ENCODE data around the gene MRPL1. TPM values are rescaled to one million over a fixed set of nuclear protein-coding genes. Genes with fewer than 3 reads are reported as not detected.

The MRPL1 gene
- total and polyA plus RNA-seq, 9 of the 15 experiments (the other 6 are each of a cell fraction or from before 2014, with no cell fraction given), result 38.4 to 75.7 (median 63.7) TPM

DNA sequence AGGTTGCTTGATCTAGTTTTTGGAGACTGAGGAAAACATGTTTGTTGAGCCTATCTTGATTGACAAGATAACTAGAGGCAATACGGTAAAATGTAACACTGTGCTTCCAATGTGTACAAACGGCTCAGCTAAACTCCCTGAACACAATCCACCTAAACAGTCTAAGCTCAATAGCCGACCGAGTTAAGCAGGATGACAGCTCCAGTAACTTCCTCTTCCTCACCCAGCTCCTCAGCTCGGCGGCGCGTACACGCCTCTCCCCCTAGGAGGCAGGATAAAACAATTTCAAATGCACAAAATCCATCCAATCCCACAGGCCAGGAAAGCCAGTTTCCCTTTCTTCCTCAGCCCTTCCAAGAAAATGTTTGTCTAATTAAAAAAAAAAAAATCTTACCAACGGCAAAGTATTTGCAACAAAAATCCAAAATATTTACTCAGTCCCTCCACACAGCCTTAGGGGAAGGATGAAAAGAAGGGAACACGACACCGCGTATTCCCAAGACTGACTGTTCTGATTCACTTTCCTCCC, 44.5 kb upstream of the MRPL1 start (continued):
- TF ChIP-seq MYBL2 (IDR thresholded peaks at IDR 0.05; ENCODE audit: low read depth), result no peak
- no peak for TF ChIP-seq MYBL2 (CRISPR knock-in tag; IDR thresholded peaks at IDR 0.05; ENCODE audit: borderline replicate concordance)
- TF ChIP-seq XRCC5 (IDR thresholded peaks at IDR 0.05; ENCODE audit: low read depth, low read length), result 0 out of 2 replicates have a peak, but pooled peaks have one; percentile 51
- TF ChIP-seq MNT (conservative IDR thresholded peaks at IDR 0.05), result peak; percentile 44 to 55
- TF ChIP-seq NFRKB (IDR thresholded peaks at IDR 0.05; ENCODE audit: low read depth), result 0 out of 2 replicates have a peak, but pooled peaks have one; percentile 23
- TF ChIP-seq MAFG (tag; conservative IDR thresholded peaks at IDR 0.05), result no peak
- TF ChIP-seq PATZ1 (CRISPR knock-in tag; IDR thresholded peaks at IDR 0.05; ENCODE audit: borderline replicate concordance), result no peak
- peak; percentile 73; the same call in 1 of the 2 replicates for TF ChIP-seq SMARCE1 (IDR thresholded peaks at IDR 0.05)
- TF ChIP-seq, protein P1, sequence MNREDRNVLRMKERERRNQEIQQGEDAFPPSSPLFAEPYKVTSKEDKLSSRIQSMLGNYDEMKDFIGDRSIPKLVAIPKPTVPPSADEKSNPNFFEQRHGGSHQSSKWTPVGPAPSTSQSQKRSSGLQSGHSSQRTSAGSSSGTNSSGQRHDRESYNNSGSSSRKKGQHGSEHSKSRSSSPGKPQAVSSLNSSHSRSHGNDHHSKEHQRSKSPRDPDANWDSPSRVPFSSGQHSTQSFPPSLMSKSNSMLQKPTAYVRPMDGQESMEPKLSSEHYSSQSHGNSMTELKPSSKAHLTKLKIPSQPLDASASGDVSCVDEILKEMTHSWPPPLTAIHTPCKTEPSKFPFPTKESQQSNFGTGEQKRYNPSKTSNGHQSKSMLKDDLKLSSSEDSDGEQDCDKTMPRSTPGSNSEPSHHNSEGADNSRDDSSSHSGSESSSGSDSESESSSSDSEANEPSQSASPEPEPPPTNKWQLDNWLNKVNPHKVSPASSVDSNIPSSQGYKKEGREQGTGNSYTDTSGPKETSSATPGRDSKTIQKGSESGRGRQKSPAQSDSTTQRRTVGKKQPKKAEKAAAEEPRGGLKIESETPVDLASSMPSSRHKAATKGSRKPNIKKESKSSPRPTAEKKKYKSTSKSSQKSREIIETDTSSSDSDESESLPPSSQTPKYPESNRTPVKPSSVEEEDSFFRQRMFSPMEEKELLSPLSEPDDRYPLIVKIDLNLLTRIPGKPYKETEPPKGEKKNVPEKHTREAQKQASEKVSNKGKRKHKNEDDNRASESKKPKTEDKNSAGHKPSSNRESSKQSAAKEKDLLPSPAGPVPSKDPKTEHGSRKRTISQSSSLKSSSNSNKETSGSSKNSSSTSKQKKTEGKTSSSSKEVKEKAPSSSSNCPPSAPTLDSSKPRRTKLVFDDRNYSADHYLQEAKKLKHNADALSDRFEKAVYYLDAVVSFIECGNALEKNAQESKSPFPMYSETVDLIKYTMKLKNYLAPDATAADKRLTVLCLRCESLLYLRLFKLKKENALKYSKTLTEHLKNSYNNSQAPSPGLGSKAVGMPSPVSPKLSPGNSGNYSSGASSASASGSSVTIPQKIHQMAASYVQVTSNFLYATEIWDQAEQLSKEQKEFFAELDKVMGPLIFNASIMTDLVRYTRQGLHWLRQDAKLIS (CRISPR knock-in tag; IDR thresholded peaks at IDR 0.05), result 0 out of 2 replicates have a peak, but pooled peaks have one; percentile 22
- TF ChIP-seq FOXA1 (IDR thresholded peaks at IDR 0.05; ENCODE audit: borderline replicate concordance), result no peak
- TF ChIP-seq ILK (tag; IDR thresholded peaks at IDR 0.05; ENCODE audit: borderline replicate concordance, low read depth), result no peak
- 0 out of 2 replicates have a peak, but pooled peaks have one; percentile 43 for TF ChIP-seq HDGF (IDR thresholded peaks at IDR 0.05)
- TF ChIP-seq, protein P2, sequence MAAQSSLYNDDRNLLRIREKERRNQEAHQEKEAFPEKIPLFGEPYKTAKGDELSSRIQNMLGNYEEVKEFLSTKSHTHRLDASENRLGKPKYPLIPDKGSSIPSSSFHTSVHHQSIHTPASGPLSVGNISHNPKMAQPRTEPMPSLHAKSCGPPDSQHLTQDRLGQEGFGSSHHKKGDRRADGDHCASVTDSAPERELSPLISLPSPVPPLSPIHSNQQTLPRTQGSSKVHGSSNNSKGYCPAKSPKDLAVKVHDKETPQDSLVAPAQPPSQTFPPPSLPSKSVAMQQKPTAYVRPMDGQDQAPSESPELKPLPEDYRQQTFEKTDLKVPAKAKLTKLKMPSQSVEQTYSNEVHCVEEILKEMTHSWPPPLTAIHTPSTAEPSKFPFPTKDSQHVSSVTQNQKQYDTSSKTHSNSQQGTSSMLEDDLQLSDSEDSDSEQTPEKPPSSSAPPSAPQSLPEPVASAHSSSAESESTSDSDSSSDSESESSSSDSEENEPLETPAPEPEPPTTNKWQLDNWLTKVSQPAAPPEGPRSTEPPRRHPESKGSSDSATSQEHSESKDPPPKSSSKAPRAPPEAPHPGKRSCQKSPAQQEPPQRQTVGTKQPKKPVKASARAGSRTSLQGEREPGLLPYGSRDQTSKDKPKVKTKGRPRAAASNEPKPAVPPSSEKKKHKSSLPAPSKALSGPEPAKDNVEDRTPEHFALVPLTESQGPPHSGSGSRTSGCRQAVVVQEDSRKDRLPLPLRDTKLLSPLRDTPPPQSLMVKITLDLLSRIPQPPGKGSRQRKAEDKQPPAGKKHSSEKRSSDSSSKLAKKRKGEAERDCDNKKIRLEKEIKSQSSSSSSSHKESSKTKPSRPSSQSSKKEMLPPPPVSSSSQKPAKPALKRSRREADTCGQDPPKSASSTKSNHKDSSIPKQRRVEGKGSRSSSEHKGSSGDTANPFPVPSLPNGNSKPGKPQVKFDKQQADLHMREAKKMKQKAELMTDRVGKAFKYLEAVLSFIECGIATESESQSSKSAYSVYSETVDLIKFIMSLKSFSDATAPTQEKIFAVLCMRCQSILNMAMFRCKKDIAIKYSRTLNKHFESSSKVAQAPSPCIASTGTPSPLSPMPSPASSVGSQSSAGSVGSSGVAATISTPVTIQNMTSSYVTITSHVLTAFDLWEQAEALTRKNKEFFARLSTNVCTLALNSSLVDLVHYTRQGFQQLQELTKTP (IDR thresholded peaks at IDR 0.05; ENCODE audit: low read depth in 1 of 2, partially characterized antibody in 2 of 2), result peak in 1 of 2 experiments; percentile 48
- TF ChIP-seq ZNF232 (CRISPR knock-in tag; IDR thresholded peaks at IDR 0.05), result no peak
- peak; percentile 85 for TF ChIP-seq ZNF764 (CRISPR knock-in tag; IDR thresholded peaks at IDR 0.05; ENCODE audit: low read depth)
- no peak for TF ChIP-seq ZNF79 (CRISPR knock-in tag; IDR thresholded peaks at IDR 0.05; ENCODE audit: low read depth)

All from K562 (cell line).